H9 (cell line): Measurements from ENCODE around the gene ADAMTS3. TPM values are rescaled to one million over a fixed set of nuclear protein-coding genes. Genes with fewer than 3 reads are reported as not detected.

Source experiments
- DNase-seq: peaks from one replicate; pipeline ENCODE4 v3.0.0-alpha.2; 2017
- H2AFZ ChIP-seq: one replicate; pipeline ENCODE4 v1.6.1; 2013; ENCODE audit warnings: mild to moderate bottlenecking, low read length, control low read depth, moderate library complexity
- H2AK5ac ChIP-seq: 2 replicates; pipeline ENCODE4 v1.6.1; 2013; ENCODE audit warnings: low read length, control low read depth, mixed read lengths; ENCODE audit not compliant: insufficient read length
- H2BK120ac ChIP-seq: one replicate; pipeline ENCODE4 v1.6.1; 2013; ENCODE audit warnings: low read depth, mild to moderate bottlenecking, low read length, control low read depth, inconsistent platforms; ENCODE audit not compliant: poor library complexity, severe bottlenecking
- H2BK12ac ChIP-seq: 2 replicates; pipeline ENCODE4 v1.6.1; 2013; ENCODE audit warnings: low read length, control low read depth, mixed read lengths, low read depth; ENCODE audit not compliant: insufficient read length
- H2BK15ac ChIP-seq: 2 replicates; pipeline ENCODE4 v1.6.1; 2013; ENCODE audit warnings: low read depth, low read length, control low read depth
- H2BK20ac ChIP-seq: one replicate; pipeline ENCODE4 v1.6.1; 2013; ENCODE audit warnings: low read depth, mild to moderate bottlenecking, low read length, control low read depth, inconsistent platforms; ENCODE audit not compliant: poor library complexity, severe bottlenecking
- H2BK5ac ChIP-seq: 2 replicates; pipeline ENCODE4 v1.6.1; 2013; ENCODE audit warnings: low read length, control low read depth, mixed read lengths; ENCODE audit not compliant: insufficient read length
- H3K14ac ChIP-seq: 2 replicates; pipeline ENCODE4 v1.6.1; 2013; ENCODE audit warnings: low read length, control low read depth; ENCODE audit not compliant: insufficient read depth
- H3K18ac ChIP-seq: 2 replicates; pipeline ENCODE4 v1.6.1; 2013; ENCODE audit warnings: low read depth, mild to moderate bottlenecking, mixed read lengths, low read length, control low read depth; ENCODE audit not compliant: insufficient read length
- H3K23ac ChIP-seq: 2 replicates; pipeline ENCODE4 v1.6.1; 2013; ENCODE audit warnings: low read length, control low read depth, mixed read lengths, low read depth; ENCODE audit not compliant: insufficient read length
- H3K23me2 ChIP-seq: 2 replicates; pipeline ENCODE4 v1.6.1; 2013; ENCODE audit warnings: low read depth, mild to moderate bottlenecking, mixed read lengths, low read length, control low read depth; ENCODE audit not compliant: insufficient read length, poor library complexity, severe bottlenecking
- H3K27ac ChIP-seq: 2 replicates; pipeline ENCODE4 v1.5.1; 2013; ENCODE audit warnings: low read length, control low read depth, mixed read lengths, low read depth; ENCODE audit not compliant: insufficient read length
- H3K27me3 ChIP-seq: 2 replicates; pipeline ENCODE4 v1.6.1; 2013; ENCODE audit warnings: low read length, control low read depth, inconsistent platforms; ENCODE audit not compliant: insufficient read depth
- H3K4ac ChIP-seq: 2 replicates; pipeline ENCODE4 v1.6.1; 2013; ENCODE audit warnings: low read depth, mild to moderate bottlenecking, control low read depth, inconsistent platforms, low read length, moderate library complexity
- H3K4me1 ChIP-seq: 2 replicates; pipeline ENCODE4 v1.6.1; 2013; ENCODE audit warnings: low read length, control low read depth, inconsistent platforms; ENCODE audit not compliant: insufficient read depth
- H3K4me2 ChIP-seq: 2 replicates; pipeline ENCODE4 v1.6.1; 2013; ENCODE audit warnings: low read length, control low read depth, mixed read lengths; ENCODE audit not compliant: insufficient read length, insufficient read depth
- H3K56ac ChIP-seq: 2 replicates; pipeline ENCODE4 v1.6.1; 2013; ENCODE audit warnings: low read depth, mild to moderate bottlenecking, mixed read lengths, low read length, control low read depth; ENCODE audit not compliant: insufficient read length
- H3K79me1 ChIP-seq: 2 replicates; pipeline ENCODE4 v1.6.1; 2013; ENCODE audit warnings: low read depth, mild to moderate bottlenecking, moderate library complexity, low read length, control low read depth, inconsistent platforms; ENCODE audit not compliant: insufficient read depth, poor library complexity, severe bottlenecking
- H3K79me2 ChIP-seq: 2 replicates; pipeline ENCODE4 v1.6.1; 2013; ENCODE audit warnings: low read length, control low read depth, inconsistent platforms; ENCODE audit not compliant: insufficient read depth
- H3K9ac ChIP-seq: 2 replicates; pipeline ENCODE4 v1.6.1; 2013; ENCODE audit warnings: low read length, control low read depth, mixed read lengths; ENCODE audit not compliant: insufficient read length; ENCODE audit errors: extremely low read depth
- H3K9me3 ChIP-seq: one replicate; pipeline ENCODE4 v1.6.1; 2013; ENCODE audit warnings: low read depth, low read length, inconsistent platforms; ENCODE audit not compliant: control insufficient read depth
- H3T11ph ChIP-seq: one replicate; pipeline ENCODE4 v1.6.1; 2013; ENCODE audit warnings: mild to moderate bottlenecking, low read length, control low read depth, inconsistent platforms
- H4K20me1 ChIP-seq: one replicate; pipeline ENCODE4 v1.6.1; 2013; ENCODE audit not compliant: control insufficient read depth, insufficient read length, insufficient read depth
- H4K5ac ChIP-seq: 2 replicates; pipeline ENCODE4 v1.6.1; 2013; ENCODE audit warnings: low read depth, mild to moderate bottlenecking, mixed read lengths, low read length, control low read depth; ENCODE audit not compliant: insufficient read length
- H4K8ac ChIP-seq: replicated peaks from 2 replicates; pipeline ENCODE4 v1.6.1; 2013; ENCODE audit warnings: low read length, control low read depth, mixed read lengths, low read depth; ENCODE audit not compliant: insufficient read length
- H4K91ac ChIP-seq: 2 replicates; pipeline ENCODE4 v1.6.1; 2013; ENCODE audit warnings: low read depth, mild to moderate bottlenecking, moderate library complexity, mixed read lengths, low read length, control low read depth; ENCODE audit not compliant: insufficient read length
- H3K27ac Mint-ChIP-seq, 3 experiments: 2 replicates in 2 of 3; 3 replicates in 1 of 3; pipeline ENCODE4 v1.8.0; 2020 to 2021; ENCODE audit warnings: mixed read lengths in 3 of 3, mild to moderate bottlenecking in 1 of 3, moderate library complexity in 1 of 3
- H3K27me3 Mint-ChIP-seq: 2 replicates; pipeline ENCODE4 v1.8.0; 2021; ENCODE audit warnings: low read depth, mild to moderate bottlenecking, moderate library complexity, mixed read lengths
- H3K36me3 Mint-ChIP-seq, 3 experiments: 2 replicates in 2 of 3; 3 replicates in 1 of 3; pipeline ENCODE4 v1.8.0; 2020 to 2021; ENCODE audit warnings: low read depth in 3 of 3, mixed read lengths in 3 of 3; ENCODE audit not compliant: insufficient read depth in 1 of 3
- H3K4me1 Mint-ChIP-seq, 2 experiments: 2 replicates each; pipeline ENCODE4 v1.8.0; 2020; ENCODE audit warnings: mixed read lengths in 2 of 2
- H3K4me3 Mint-ChIP-seq, 2 experiments: 2 replicates in 1 of 2; 3 replicates in 1 of 2; pipeline ENCODE4 v1.8.0; 2020 to 2021; ENCODE audit warnings: mild to moderate bottlenecking in 2 of 2, mixed read lengths in 2 of 2, moderate library complexity in 1 of 2
- H3K9me3 Mint-ChIP-seq, 2 experiments: 2 replicates in 1 of 2; 3 replicates in 1 of 2; pipeline ENCODE4 v1.8.0; 2020; ENCODE audit warnings: mild to moderate bottlenecking in 2 of 2, mixed read lengths in 2 of 2, moderate library complexity in 1 of 2
- WGBS: extraction: QIAGEN DNeasy Blood & Tissue Kit; methylation state at CpG from one replicate; pipeline ENCODE4 v1.1.7; 2013; ENCODE audit warnings: missing lambda C conversion rate, low lambda C conversion rate, mixed read lengths; ENCODE audit not compliant: insufficient read length; ENCODE audit errors: extremely low coverage; 5-methylcytosine and 5-hydroxymethylcytosine counted together
- total RNA-seq: library from RNA; stranded (reverse); gene quantifications from 2 replicates; pipeline ENCODE4 v1.2.1, GENCODE V29; 2021
- TF ChIP-seq, protein P1 (sequence below): fragments of 200-600 bp; sonication (generic); conservative IDR thresholded peaks from 3 replicates; pipeline ENCODE4 v1.8.0; 2021; ENCODE audit warnings: antibody characterized with exemption, mild to moderate bottlenecking

The ADAMTS3 gene
- total RNA-seq, 1 experiment from 2014 or later = 1.1 TPM

- H2AK5ac ChIP-seq = no peak overlapping the region
- H3K14ac ChIP-seq = no peak overlapping the region
- no peak overlapping the region for H4K91ac ChIP-seq
- no peak overlapping the region for H2AFZ ChIP-seq
- no peak overlapping the region for H3K23ac ChIP-seq
- H3K79me2 ChIP-seq = no peaks in the 10 kb centered on the region
- Mint-ChIP-seq H3K4me1 (peaks cover 5% of the 10 kb centered on the region in 2 experiments), H3K36me3 (peaks cover 0 to 2% (median 0%) of the 10 kb centered on the region in 3 experiments; a peak in 3 of 7 replicates), H3K4me3 (no peak overlapping the region), H3K9me3 (peaks cover 0 to 2% of the 10 kb centered on the region in 2 experiments; a peak in 2 of 5 replicates), H3K27ac (no peak overlapping the region), H3K27me3 (no peaks in the 10 kb centered on the region)
- no peak overlapping the region for H2BK12ac ChIP-seq
- no peak overlapping the region for H3K27ac ChIP-seq
- TF ChIP-seq, protein P1, sequence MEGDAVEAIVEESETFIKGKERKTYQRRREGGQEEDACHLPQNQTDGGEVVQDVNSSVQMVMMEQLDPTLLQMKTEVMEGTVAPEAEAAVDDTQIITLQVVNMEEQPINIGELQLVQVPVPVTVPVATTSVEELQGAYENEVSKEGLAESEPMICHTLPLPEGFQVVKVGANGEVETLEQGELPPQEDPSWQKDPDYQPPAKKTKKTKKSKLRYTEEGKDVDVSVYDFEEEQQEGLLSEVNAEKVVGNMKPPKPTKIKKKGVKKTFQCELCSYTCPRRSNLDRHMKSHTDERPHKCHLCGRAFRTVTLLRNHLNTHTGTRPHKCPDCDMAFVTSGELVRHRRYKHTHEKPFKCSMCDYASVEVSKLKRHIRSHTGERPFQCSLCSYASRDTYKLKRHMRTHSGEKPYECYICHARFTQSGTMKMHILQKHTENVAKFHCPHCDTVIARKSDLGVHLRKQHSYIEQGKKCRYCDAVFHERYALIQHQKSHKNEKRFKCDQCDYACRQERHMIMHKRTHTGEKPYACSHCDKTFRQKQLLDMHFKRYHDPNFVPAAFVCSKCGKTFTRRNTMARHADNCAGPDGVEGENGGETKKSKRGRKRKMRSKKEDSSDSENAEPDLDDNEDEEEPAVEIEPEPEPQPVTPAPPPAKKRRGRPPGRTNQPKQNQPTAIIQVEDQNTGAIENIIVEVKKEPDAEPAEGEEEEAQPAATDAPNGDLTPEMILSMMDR = no peak
- H3K9me3 ChIP-seq = no peaks in the 10 kb centered on the region
- no CpG with 5 or more reads among the region's 4 CpGs for WGBS
- DNase-seq = no peak
- H3K4me2 ChIP-seq = no peak overlapping the region
- H2BK5ac ChIP-seq = no peak overlapping the region
- H2BK15ac ChIP-seq = no peak overlapping the region
- no peaks in the 10 kb centered on the region for H3K23me2 ChIP-seq
- no peak overlapping the region for H3T11ph ChIP-seq
- H3K9ac ChIP-seq = no peak overlapping the region
- H3K79me1 ChIP-seq = no peaks in the 10 kb centered on the region
- no peak overlapping the region for H3K18ac ChIP-seq
- no peaks in the 10 kb centered on the region; the same call in 1 of the 2 replicates for H3K4me1 ChIP-seq
- H4K8ac ChIP-seq = no peak overlapping the region
- H3K56ac ChIP-seq = no peak overlapping the region
- H2BK120ac ChIP-seq = no peak overlapping the region
- H3K27me3 ChIP-seq = no peaks in the 10 kb centered on the region
- no peaks in the 10 kb centered on the region for H4K20me1 ChIP-seq
- H3K4ac ChIP-seq = no peak overlapping the region
- H2BK20ac ChIP-seq = no peak overlapping the region
- no peak overlapping the region for H4K5ac ChIP-seq
Observed at GRCh38 chr4:72305080-72305479, 263.9 kb downstream of the ADAMTS3 start.
